ENCODE measurements around the gene KIF26A.
A peak's percentile ranks its signal among the peaks of the same experiment; 100 is the strongest.

KIF26A gene

DNA sequence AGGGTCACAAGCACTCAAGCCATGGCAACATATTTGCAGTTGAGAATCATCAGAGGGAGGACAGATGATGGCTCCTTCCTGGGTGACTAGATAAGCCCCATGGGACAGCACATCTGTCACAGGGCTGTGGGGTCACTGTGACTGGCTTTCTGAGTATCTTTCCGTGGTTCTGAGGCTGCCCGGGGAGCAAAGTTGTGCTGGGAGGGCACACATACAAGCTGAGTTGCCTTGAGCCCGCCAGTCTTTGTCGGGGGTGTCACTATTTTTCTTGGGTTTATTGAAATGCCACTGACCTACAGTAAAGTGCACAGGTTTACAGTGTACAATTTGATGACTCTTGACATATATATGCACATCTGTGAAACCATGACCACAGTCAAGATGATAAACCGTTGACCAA, 17.2 kb upstream of the KIF26A start:
- ChIA-PET CTCF (interaction anchor here (0.6 to 1.1 kb wide), 4 partner anchors 9 to 27 kb away, joined by 3 to 5 read pairs (median 3); no protein-coding TSS in a partner anchor), POLR2A (no interaction called here)
- Histone ChIP-seq H3K36me3 (ENCODE audit: control insufficient read depth in 2 of 2, insufficient read depth in 1 of 2, low read length in 2 of 2) (no peaks in the 10 kb centered on the region), H3K4me1 (ENCODE audit: control insufficient read depth, insufficient read depth, low read length) (no peaks in the 10 kb centered on the region; the same call in 1 of the 2 replicates), H3K4me3 (ENCODE audit: low read depth, low read length) (no peak overlapping the region), H3K27ac (ENCODE audit: extremely low read depth, low read depth, low read length) (no peak overlapping the region), H3K9me3 (ENCODE audit: control insufficient read depth, insufficient read depth, low read depth, low read length) (no peaks in the 10 kb centered on the region)
- TF ChIP-seq, protein P1, sequence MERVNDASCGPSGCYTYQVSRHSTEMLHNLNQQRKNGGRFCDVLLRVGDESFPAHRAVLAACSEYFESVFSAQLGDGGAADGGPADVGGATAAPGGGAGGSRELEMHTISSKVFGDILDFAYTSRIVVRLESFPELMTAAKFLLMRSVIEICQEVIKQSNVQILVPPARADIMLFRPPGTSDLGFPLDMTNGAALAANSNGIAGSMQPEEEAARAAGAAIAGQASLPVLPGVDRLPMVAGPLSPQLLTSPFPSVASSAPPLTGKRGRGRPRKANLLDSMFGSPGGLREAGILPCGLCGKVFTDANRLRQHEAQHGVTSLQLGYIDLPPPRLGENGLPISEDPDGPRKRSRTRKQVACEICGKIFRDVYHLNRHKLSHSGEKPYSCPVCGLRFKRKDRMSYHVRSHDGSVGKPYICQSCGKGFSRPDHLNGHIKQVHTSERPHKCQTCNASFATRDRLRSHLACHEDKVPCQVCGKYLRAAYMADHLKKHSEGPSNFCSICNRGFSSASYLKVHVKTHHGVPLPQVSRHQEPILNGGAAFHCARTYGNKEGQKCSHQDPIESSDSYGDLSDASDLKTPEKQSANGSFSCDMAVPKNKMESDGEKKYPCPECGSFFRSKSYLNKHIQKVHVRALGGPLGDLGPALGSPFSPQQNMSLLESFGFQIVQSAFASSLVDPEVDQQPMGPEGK (tag by site-specific recombination; IDR thresholded peaks at IDR 0.05): no peak
- TF ChIP-seq ZFP37 (tag by site-specific recombination; IDR thresholded peaks at IDR 0.05): no peak
- TF ChIP-seq YY2 (tag by site-specific recombination; IDR thresholded peaks at IDR 0.05): no peak
- no peak for TF ChIP-seq ZFP3 (tag by site-specific recombination; IDR thresholded peaks at IDR 0.05; ENCODE audit: low read depth)
- no peak for TF ChIP-seq ZNF561 (tag by site-specific recombination; IDR thresholded peaks at IDR 0.05; ENCODE audit: borderline replicate concordance)
- TF ChIP-seq KLF7 (tag by site-specific recombination; IDR thresholded peaks at IDR 0.05; ENCODE audit: borderline replicate concordance): no peak
- no peak for TF ChIP-seq ZNF169 (tag by site-specific recombination; IDR thresholded peaks at IDR 0.05)
- TF ChIP-seq, protein P2, sequence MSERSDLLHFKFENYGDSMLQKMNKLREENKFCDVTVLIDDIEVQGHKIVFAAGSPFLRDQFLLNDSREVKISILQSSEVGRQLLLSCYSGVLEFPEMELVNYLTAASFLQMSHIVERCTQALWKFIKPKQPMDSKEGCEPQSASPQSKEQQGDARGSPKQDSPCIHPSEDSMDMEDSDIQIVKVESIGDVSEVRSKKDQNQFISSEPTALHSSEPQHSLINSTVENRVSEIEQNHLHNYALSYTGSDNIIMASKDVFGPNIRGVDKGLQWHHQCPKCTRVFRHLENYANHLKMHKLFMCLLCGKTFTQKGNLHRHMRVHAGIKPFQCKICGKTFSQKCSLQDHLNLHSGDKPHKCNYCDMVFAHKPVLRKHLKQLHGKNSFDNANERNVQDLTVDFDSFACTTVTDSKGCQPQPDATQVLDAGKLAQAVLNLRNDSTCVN (tag by site-specific recombination; optimal IDR thresholded peaks at IDR 0.05): no peak

DNA sequence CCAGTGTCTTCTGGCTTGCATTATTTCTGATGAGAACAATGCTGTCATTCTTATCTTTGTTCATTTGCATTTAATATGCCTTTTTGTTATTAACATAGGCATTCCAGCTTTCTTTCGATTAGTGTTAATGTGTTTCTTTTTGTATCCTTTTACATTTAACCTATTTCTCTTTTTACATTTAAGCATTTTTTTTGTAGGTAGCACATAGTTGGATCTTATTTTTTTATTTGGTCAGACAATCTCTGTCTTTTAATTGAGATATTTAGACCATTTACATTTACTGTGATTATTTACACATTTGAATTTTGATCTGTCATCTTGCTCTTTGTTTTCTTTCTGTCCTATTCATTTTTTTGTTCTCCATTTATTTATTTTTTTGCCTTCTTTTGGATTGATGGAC, 14.5 kb upstream of the KIF26A start:
- Histone ChIP-seq H3K27ac (ENCODE audit: extremely low read depth, low read depth, low read length) (no peak overlapping the region), H3K4me1 (ENCODE audit: control insufficient read depth, insufficient read depth, low read length) (no peaks in the 10 kb centered on the region), H3K36me3 (ENCODE audit: control insufficient read depth in 2 of 2, insufficient read depth in 1 of 2, low read length in 2 of 2) (no peaks in the 10 kb centered on the region), H3K9me3 (ENCODE audit: control insufficient read depth, insufficient read depth, low read depth, low read length) (no peaks in the 10 kb centered on the region), H3K4me3 (ENCODE audit: low read depth, low read length) (no peak overlapping the region)
- POLR2A ChIA-PET: no interaction called here
- CTCF ChIA-PET: interaction anchor here (1.2 to 1.9 kb wide), 2 partner anchors 30 to 46 kb away, joined by 5 to 6 read pairs; no protein-coding TSS in a partner anchor
- TF ChIP-seq, protein P1 (tag by site-specific recombination; IDR thresholded peaks at IDR 0.05): no peak
- no peak for TF ChIP-seq GLIS2 (tag by site-specific recombination; IDR thresholded peaks at IDR 0.05)
- no peak for TF ChIP-seq ZNF629 (tag by site-specific recombination; IDR thresholded peaks at IDR 0.05)
- TF ChIP-seq, protein P3, sequence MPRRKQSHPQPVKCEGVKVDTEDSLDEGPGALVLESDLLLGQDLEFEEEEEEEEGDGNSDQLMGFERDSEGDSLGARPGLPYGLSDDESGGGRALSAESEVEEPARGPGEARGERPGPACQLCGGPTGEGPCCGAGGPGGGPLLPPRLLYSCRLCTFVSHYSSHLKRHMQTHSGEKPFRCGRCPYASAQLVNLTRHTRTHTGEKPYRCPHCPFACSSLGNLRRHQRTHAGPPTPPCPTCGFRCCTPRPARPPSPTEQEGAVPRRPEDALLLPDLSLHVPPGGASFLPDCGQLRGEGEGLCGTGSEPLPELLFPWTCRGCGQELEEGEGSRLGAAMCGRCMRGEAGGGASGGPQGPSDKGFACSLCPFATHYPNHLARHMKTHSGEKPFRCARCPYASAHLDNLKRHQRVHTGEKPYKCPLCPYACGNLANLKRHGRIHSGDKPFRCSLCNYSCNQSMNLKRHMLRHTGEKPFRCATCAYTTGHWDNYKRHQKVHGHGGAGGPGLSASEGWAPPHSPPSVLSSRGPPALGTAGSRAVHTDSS (tag by site-specific recombination; IDR thresholded peaks at IDR 0.05): no peak
- TF ChIP-seq, protein P4, sequence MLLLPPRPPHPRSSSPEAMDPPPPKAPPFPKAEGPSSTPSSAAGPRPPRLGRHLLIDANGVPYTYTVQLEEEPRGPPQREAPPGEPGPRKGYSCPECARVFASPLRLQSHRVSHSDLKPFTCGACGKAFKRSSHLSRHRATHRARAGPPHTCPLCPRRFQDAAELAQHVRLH (tag by site-specific recombination; IDR thresholded peaks at IDR 0.05): 0 out of 2 replicates have a peak, but pooled peaks have one; percentile 16
- TF ChIP-seq HOXD13 (CRISPR knock-in tag; IDR thresholded peaks at IDR 0.05; ENCODE audit: borderline replicate concordance): no peak
- TF ChIP-seq, protein P5, sequence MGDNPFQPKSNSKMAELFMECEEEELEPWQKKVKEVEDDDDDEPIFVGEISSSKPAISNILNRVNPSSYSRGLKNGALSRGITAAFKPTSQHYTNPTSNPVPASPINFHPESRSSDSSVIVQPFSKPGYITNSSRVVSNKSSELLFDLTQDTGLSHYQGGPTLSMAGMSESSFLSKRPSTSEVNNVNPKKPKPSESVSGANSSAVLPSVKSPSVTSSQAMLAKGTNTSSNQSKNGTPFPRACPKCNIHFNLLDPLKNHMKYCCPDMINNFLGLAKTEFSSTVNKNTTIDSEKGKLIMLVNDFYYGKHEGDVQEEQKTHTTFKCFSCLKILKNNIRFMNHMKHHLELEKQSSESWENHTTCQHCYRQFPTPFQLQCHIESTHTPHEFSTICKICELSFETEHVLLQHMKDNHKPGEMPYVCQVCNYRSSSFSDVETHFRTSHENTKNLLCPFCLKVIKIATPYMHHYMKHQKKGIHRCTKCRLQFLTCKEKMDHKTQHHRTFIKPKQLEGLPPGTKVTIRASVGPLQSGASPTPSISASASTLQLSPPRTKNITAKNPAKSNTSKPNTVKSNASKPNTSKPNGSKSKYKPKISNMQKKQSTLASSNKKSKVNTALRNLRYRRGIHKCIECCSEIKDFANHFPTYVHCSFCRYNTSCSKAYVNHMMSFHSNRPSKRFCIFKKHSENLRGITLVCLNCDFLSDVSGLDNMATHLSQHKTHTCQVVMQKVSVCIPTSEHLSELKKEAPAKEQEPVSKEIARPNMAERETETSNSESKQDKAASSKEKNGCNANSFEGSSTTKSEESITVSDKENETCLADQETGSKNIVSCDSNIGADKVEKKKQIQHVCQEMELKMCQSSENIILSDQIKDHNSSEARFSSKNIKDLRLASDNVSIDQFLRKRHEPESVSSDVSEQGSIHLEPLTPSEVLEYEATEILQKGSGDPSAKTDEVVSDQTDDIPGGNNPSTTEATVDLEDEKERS (tag by site-specific recombination; IDR thresholded peaks at IDR 0.05): 0 out of 2 replicates have a peak, but pooled peaks have one; percentile 55
- TF ChIP-seq ZNF664 (tag by site-specific recombination; IDR thresholded peaks at IDR 0.05): peak; percentile 56
- TF ChIP-seq FEZF1 (tag by site-specific recombination; IDR thresholded peaks at IDR 0.05): no peak
- no peak for TF ChIP-seq ZNF248 (tag by site-specific recombination; IDR thresholded peaks at IDR 0.05)
- no peak for TF ChIP-seq ZNF558 (tag by site-specific recombination; IDR thresholded peaks at IDR 0.05)
- TF ChIP-seq ZNF311 (tag by site-specific recombination; IDR thresholded peaks at IDR 0.05; ENCODE audit: borderline replicate concordance): no peak
- no peak for TF ChIP-seq ZBTB7A (tag by site-specific recombination; IDR thresholded peaks at IDR 0.05; ENCODE audit: low read depth)
- no peak for TF ChIP-seq ZNF777 (tag by site-specific recombination; IDR thresholded peaks at IDR 0.05; ENCODE audit: borderline replicate concordance)
- TF ChIP-seq, protein P6, sequence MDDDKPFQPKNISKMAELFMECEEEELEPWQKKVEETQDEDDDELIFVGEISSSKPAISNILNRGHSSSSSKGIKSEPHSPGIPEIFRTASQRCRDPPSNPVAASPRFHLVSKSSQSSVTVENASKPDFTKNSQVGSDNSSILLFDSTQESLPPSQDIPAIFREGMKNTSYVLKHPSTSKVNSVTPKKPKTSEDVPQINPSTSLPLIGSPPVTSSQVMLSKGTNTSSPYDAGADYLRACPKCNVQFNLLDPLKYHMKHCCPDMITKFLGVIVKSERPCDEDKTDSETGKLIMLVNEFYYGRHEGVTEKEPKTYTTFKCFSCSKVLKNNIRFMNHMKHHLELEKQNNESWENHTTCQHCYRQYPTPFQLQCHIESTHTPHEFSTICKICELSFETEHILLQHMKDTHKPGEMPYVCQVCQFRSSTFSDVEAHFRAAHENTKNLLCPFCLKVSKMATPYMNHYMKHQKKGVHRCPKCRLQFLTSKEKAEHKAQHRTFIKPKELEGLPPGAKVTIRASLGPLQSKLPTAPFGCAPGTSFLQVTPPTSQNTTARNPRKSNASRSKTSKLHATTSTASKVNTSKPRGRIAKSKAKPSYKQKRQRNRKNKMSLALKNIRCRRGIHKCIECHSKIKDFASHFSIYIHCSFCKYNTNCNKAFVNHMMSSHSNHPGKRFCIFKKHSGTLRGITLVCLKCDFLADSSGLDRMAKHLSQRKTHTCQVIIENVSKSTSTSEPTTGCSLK (tag by site-specific recombination; IDR thresholded peaks at IDR 0.05): no peak

Measured in HEK293 (cell line).